IMR-90 (cell line): ENCODE measurements around the gene FRZB. TPM values are rescaled to one million over a fixed set of nuclear protein-coding genes. Genes with fewer than 3 reads are reported as not detected.

Source experiments
- ATAC-seq: fragments of 200-7000 bp; cut with Tn5 transposase; 2 replicates; pipeline ENCODE4 v1.9.1; 2020; ENCODE audit warnings: low read depth, mild to moderate bottlenecking, moderate library complexity
- BruUV-seq: library from RNA; stranded (reverse); fragments of 400-500 nt; replicated peaks from 2 replicates; lab custom pipeline; 2021; lab: Mats Ljungman, UMichigan
- CTCF ChIA-PET: fragments of 300-600 bp; formaldehyde crosslinking; extraction: SDS; loops from one replicate; lab custom pipeline; 2021; ENCODE audit warnings: antibody characterized with exemption; lab: Yijun Ruan, JAX
- POLR2A ChIA-PET: fragments of 300-600 bp; sonication (Branson Sonifier 250); formaldehyde crosslinking; loops from one replicate; lab custom pipeline; 2022; ENCODE audit warnings: antibody characterized with exemption; ENCODE audit not compliant: unreplicated experiment; lab: Charles Lee
- DNase-seq: peaks from one replicate; pipeline ENCODE4 v3.0.0; 2013
- H2AFZ ChIP-seq: replicated peaks from 2 replicates; pipeline ENCODE3; 2013; ENCODE audit warnings: low read length, mild to moderate bottlenecking; ENCODE audit not compliant: poor library complexity
- H2AK5ac ChIP-seq: 2 replicates; pipeline ENCODE4 v1.6.1; 2013; ENCODE audit warnings: low read depth, low read length, inconsistent platforms
- H2AK9ac ChIP-seq: replicated peaks from 2 replicates; pipeline ENCODE3; 2013; ENCODE audit warnings: mild to moderate bottlenecking, low read depth, low read length, moderate library complexity; ENCODE audit not compliant: poor library complexity
- H2BK120ac ChIP-seq: 2 replicates; pipeline ENCODE4 v1.6.1; 2013; ENCODE audit warnings: low read depth, low read length, inconsistent platforms
- H2BK15ac ChIP-seq: 3 replicates; pipeline ENCODE4 v1.6.1; 2013; ENCODE audit warnings: low read depth, low read length, inconsistent platforms
- H2BK20ac ChIP-seq: 2 replicates; pipeline ENCODE4 v1.6.1; 2013; ENCODE audit warnings: low read depth, mild to moderate bottlenecking, inconsistent platforms, low read length, moderate library complexity
- H2BK5ac ChIP-seq: 2 replicates; pipeline ENCODE4 v1.6.1; 2013; ENCODE audit warnings: mild to moderate bottlenecking, low read depth, low read length, inconsistent platforms; ENCODE audit not compliant: poor library complexity, severe bottlenecking
- H3K14ac ChIP-seq: replicated peaks from 2 replicates; pipeline ENCODE4 v1.6.1; 2013; ENCODE audit warnings: low read depth, low read length, inconsistent platforms
- H3K18ac ChIP-seq: 2 replicates; pipeline ENCODE4 v1.6.1; 2013; ENCODE audit warnings: low read depth, low read length, control low read depth
- H3K23ac ChIP-seq: 2 replicates; pipeline ENCODE4 v1.6.1; 2013; ENCODE audit warnings: low read depth, low read length, inconsistent platforms
- H3K27ac ChIP-seq: 2 replicates; pipeline ENCODE4 v1.5.1; 2013; ENCODE audit warnings: mild to moderate bottlenecking, control low read depth, low read length; ENCODE audit not compliant: insufficient read depth
- H3K27me3 ChIP-seq: 2 replicates; pipeline ENCODE4 v1.6.1; 2013; ENCODE audit warnings: low read length; ENCODE audit not compliant: control insufficient read depth, insufficient read depth
- H3K36me3 ChIP-seq: 2 replicates; pipeline ENCODE4 v1.6.1; 2013; ENCODE audit warnings: low read length, mixed read lengths; ENCODE audit not compliant: control insufficient read depth, insufficient read depth
- H3K4ac ChIP-seq: 2 replicates; pipeline ENCODE4 v1.6.1; 2013; ENCODE audit warnings: low read depth, low read length, inconsistent platforms
- H3K4me1 ChIP-seq: 2 replicates; pipeline ENCODE4 v1.6.1; 2013; ENCODE audit warnings: low read length, mixed read lengths; ENCODE audit not compliant: control insufficient read depth, insufficient read depth
- H3K4me2 ChIP-seq: 2 replicates; pipeline ENCODE4 v1.6.1; 2013; ENCODE audit warnings: low read depth, mild to moderate bottlenecking, control low read depth, low read length, moderate library complexity
- H3K4me3 ChIP-seq: 2 replicates; pipeline ENCODE4 v1.5.1; 2013; ENCODE audit warnings: low read depth, mild to moderate bottlenecking, control low read depth, low read length, moderate library complexity; ENCODE audit not compliant: insufficient read depth
- H3K56ac ChIP-seq: 2 replicates; pipeline ENCODE4 v1.6.1; 2013; ENCODE audit warnings: low read length, inconsistent platforms; ENCODE audit not compliant: insufficient read depth; ENCODE audit errors: extremely low read depth
- H3K79me1 ChIP-seq, 2 experiments: 2 replicates each; pipeline ENCODE4 v1.6.1; 2013; ENCODE audit warnings: low read length in 2 of 2, inconsistent platforms in 1 of 2, low read depth in 1 of 2
- H3K9ac ChIP-seq: 2 replicates; pipeline ENCODE4 v1.6.1; 2013; ENCODE audit warnings: low read depth, low read length, control low read depth
- H3K9me1 ChIP-seq: 2 replicates; pipeline ENCODE4 v1.6.1; 2013; ENCODE audit warnings: low read length, inconsistent platforms; ENCODE audit not compliant: insufficient read depth
- H3K9me3 ChIP-seq: 2 replicates; pipeline ENCODE4 v1.6.1; 2013; ENCODE audit warnings: low read length; ENCODE audit not compliant: control insufficient read depth, insufficient read depth
- H4K20me1 ChIP-seq: 2 replicates; pipeline ENCODE4 v1.6.1; 2013; ENCODE audit warnings: low read length, inconsistent platforms; ENCODE audit not compliant: insufficient read depth
- H4K5ac ChIP-seq: 2 replicates; pipeline ENCODE4 v1.6.1; 2013; ENCODE audit warnings: mild to moderate bottlenecking, low read depth, low read length, control low read depth
- H4K8ac ChIP-seq, 2 experiments: 2 replicates each; pipeline ENCODE4 v1.6.1; 2013; ENCODE audit warnings: low read depth in 2 of 2, low read length in 2 of 2, control low read depth in 1 of 2, inconsistent platforms in 1 of 2
- H4K91ac ChIP-seq: 2 replicates; pipeline ENCODE4 v1.6.1; 2013; ENCODE audit warnings: low read depth, low read length, inconsistent platforms; ENCODE audit not compliant: insufficient read depth
- BHLHE40 ChIP-seq: fragments of 150-350 bp; IDR thresholded peaks from 2 replicates; pipeline ENCODE4 v1.6.1; 2016; ENCODE audit warnings: mild to moderate bottlenecking, low read depth, low read length
- CHD1 ChIP-seq: IDR thresholded peaks from 2 replicates; pipeline ENCODE4 v1.6.1; 2012; ENCODE audit warnings: low read depth, low read length, improper control_type of control experiment
- MAZ ChIP-seq: IDR thresholded peaks from 2 replicates; pipeline ENCODE4 v1.6.1; 2012; ENCODE audit warnings: low read depth, mild to moderate bottlenecking, low read length, improper control_type of control experiment, moderate library complexity, borderline replicate concordance
- MXI1 ChIP-seq: IDR thresholded peaks from 2 replicates; pipeline ENCODE4 v1.6.1; 2012; ENCODE audit warnings: low read depth, mild to moderate bottlenecking, low read length, moderate library complexity, borderline replicate concordance
- NFE2L2 ChIP-seq: fragments of 150-350 bp; IDR thresholded peaks from 2 replicates; pipeline ENCODE4 v1.6.1; 2016; ENCODE audit warnings: low read depth, mild to moderate bottlenecking, low read length
- POLR2A ChIP-seq: IDR thresholded peaks from 2 replicates; pipeline ENCODE4 v1.6.1; 2012; ENCODE audit warnings: mild to moderate bottlenecking, low read depth, low read length
- RAD21 ChIP-seq: IDR thresholded peaks from 2 replicates; pipeline ENCODE4 v1.6.1; 2012; ENCODE audit warnings: low read length, improper control_type of control experiment
- RCOR1 ChIP-seq: IDR thresholded peaks from 2 replicates; pipeline ENCODE4 v1.6.1; 2012; ENCODE audit warnings: mild to moderate bottlenecking, low read length, improper control_type of control experiment; ENCODE audit not compliant: insufficient replicate concordance
- SMC3 ChIP-seq: fragments of 150-350 bp; IDR thresholded peaks from 2 replicates; pipeline ENCODE4 v1.6.1; 2016; ENCODE audit warnings: low read depth, mild to moderate bottlenecking, antibody characterized with exemption, low read length, moderate library complexity
- WGBS, 2 experiments: methylation state at CpG; one replicate each; pipeline versions ENCODE4 v1.1.5 to v1.1.7; 2013; ENCODE audit warnings: missing lambda C conversion rate in 2 of 2; ENCODE audit not compliant: insufficient read length in 1 of 2; ENCODE audit errors: extremely low coverage in 2 of 2; 5-methylcytosine and 5-hydroxymethylcytosine counted together
- dilution Hi-C: fragments of 300-500 bp; cut with HindIII; formaldehyde crosslinking; loops from one replicate; pipeline ENCODE4 v1.14.3; 2018; ENCODE audit warnings: low sequenced_read_pairs; ENCODE audit not compliant: unreplicated experiment
- in situ Hi-C: fragments of 300-500 bp; cut with MboI; formaldehyde crosslinking; loops from 3 replicates; pipeline ENCODE4 v1.14.3; 2019; ENCODE audit warnings: low sequenced_read_pairs, inconsistent platforms, mixed read lengths
- intact Hi-C: fragments of 100-400 bp; cut with micrococcal nuclease; formaldehyde crosslinking; loops from 2 replicates; pipeline ENCODE4 v1.10.0; 2022
- polyA plus RNA-seq, 3 experiments: library from polyadenylated mRNA; depleted of rRNA; stranded (reverse); fragments of >200 nt; gene quantifications; 2 replicates each; pipeline ENCODE4 v1.2.3, GENCODE V29; 2012; ENCODE audit warnings: low replicate concordance in 1 of 3
- total RNA-seq: library from RNA; depleted of rRNA; stranded (reverse); fragments of >200 nt; gene quantifications from 2 replicates; pipeline ENCODE4 v1.2.3, GENCODE V29; 2012
- TF ChIP-seq, protein P1 (sequence below): fragments of 150-350 bp; IDR thresholded peaks from 2 replicates; pipeline ENCODE4 v1.6.1; 2016; ENCODE audit warnings: low read depth, mild to moderate bottlenecking, low read length, moderate library complexity, borderline replicate concordance
- TF ChIP-seq, protein P2 (sequence below): fragments of 150-350 bp; IDR thresholded peaks from 2 replicates; pipeline ENCODE4 v1.6.1; 2017; ENCODE audit warnings: mild to moderate bottlenecking, antibody characterized with exemption, low read length, low read depth

FRZB gene
- total and polyA plus RNA-seq, 2 of the 4 experiments (the other 2 are of a cell fraction): 0.18 to 1.2 TPM

DNA sequence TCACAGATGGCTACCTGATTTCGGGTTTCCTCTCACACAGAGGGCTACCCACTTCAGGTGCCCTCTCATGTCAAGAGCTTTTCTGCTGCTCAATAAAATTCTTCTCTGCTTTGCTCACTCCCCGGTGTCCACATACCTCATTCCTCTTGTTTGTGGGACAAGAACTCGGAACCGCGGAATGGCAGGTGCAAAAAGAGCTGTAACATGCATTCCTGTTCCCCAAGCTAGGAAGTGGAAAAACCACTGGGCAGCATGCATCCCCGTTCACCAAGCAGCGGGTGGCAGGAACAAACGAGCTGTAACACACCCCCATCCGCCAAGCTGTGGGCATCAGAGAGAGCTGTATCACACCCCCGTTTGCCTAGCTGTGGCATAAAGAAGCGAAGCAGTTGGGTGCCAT lies 27.2 kb upstream of the FRZB start:
- Histone ChIP-seq H3K4ac (no peak overlapping the region), H3K9me1 (no peaks in the 10 kb centered on the region), H3K36me3 (no peaks in the 10 kb centered on the region), H3K27me3 (no peaks in the 10 kb centered on the region), H3K79me1 (no peaks in the 10 kb centered on the region), H3K23ac (no peak overlapping the region), H4K8ac (no peak overlapping the region), H2AK9ac (no peak overlapping the region), H3K4me2 (no peak overlapping the region), H3K9me3 (no peaks in the 10 kb centered on the region), H2BK5ac (no peak overlapping the region), H3K4me1 (peaks cover 2% of the 10 kb centered on the region; the same call in 1 of the 2 replicates), H2BK15ac (no peak overlapping the region), H2AK5ac (no peak overlapping the region), H3K9ac (no peak overlapping the region), H3K14ac (no peak overlapping the region), H3K56ac (no peak overlapping the region), H4K20me1 (no peaks in the 10 kb centered on the region), H3K18ac (no peak overlapping the region), H3K27ac (no peak overlapping the region), H4K5ac (no peak overlapping the region), H2BK20ac (no peak overlapping the region), H2BK120ac (no peak overlapping the region), H4K91ac (no peak overlapping the region), H3K4me3 (no peak overlapping the region), H2AFZ (no peak overlapping the region)
- CTCF ChIA-PET: no interaction called here
- BruUV-seq: no TSS peak
- ATAC-seq (no peak), DNase-seq (no peak)
- in situ Hi-C loops (no loop called here), dilution Hi-C loops (no loop called here), intact Hi-C loops (no loop called here)
- WGBS, 2 experiments: 93% methylated on average over 5 of the region's 11 CpGs; no CpG with 5 or more reads in 1 of the 2 experiments
- TF ChIP-seq SMC3: no peak
- TF ChIP-seq RAD21: no peak
- no peak for TF ChIP-seq NFE2L2
- no peak for TF ChIP-seq RCOR1
- TF ChIP-seq, protein P1, sequence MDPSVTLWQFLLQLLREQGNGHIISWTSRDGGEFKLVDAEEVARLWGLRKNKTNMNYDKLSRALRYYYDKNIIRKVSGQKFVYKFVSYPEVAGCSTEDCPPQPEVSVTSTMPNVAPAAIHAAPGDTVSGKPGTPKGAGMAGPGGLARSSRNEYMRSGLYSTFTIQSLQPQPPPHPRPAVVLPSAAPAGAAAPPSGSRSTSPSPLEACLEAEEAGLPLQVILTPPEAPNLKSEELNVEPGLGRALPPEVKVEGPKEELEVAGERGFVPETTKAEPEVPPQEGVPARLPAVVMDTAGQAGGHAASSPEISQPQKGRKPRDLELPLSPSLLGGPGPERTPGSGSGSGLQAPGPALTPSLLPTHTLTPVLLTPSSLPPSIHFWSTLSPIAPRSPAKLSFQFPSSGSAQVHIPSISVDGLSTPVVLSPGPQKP: no peak
- no peak for TF ChIP-seq MAZ
- no peak for TF ChIP-seq BHLHE40
- no peak for TF ChIP-seq CHD1
- no peak for TF ChIP-seq MXI1
- no peak for TF ChIP-seq POLR2A
- TF ChIP-seq, protein P2, sequence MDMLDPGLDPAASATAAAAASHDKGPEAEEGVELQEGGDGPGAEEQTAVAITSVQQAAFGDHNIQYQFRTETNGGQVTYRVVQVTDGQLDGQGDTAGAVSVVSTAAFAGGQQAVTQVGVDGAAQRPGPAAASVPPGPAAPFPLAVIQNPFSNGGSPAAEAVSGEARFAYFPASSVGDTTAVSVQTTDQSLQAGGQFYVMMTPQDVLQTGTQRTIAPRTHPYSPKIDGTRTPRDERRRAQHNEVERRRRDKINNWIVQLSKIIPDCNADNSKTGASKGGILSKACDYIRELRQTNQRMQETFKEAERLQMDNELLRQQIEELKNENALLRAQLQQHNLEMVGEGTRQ: no peak
- POLR2A ChIA-PET: no interaction called here
